ENCODE results near the gene GRB7. TPM values are rescaled to one million over a fixed set of nuclear protein-coding genes. Genes with fewer than 3 reads are reported as not detected.

GRB7 gene
- total RNA-seq (2014; rRNA removed; shearing (Covaris generic)) = 0.25 TPM in 1 of 2 replicates, not detected in the other
- not detected in 2 replicates for polyA plus RNA-seq (2016; fragmentation: Nextera tagmentation; extraction: Ambion mirVana)

GRCh38 chr17:39737760-39738567 lies at the start of gene GRB7:
TSS of gene GRB7 (plus strand) at chr17:39737938. CDS start at chr17:39742302, 4,364 bp downstream.
- Histone ChIP-seq H3K4me1 (ENCODE audit: insufficient read depth) (peaks cover 20% of the 10 kb centered on the region), H3F3A (ENCODE audit: insufficient read depth) (no peaks in the 10 kb centered on the region), H3K9me3 (ENCODE audit: low read depth) (no peaks in the 10 kb centered on the region), H3K36me3 (ENCODE audit: low read depth) (no peaks in the 10 kb centered on the region), H3K9me2 (ENCODE audit: insufficient read depth) (no peaks in the 10 kb centered on the region), H3K4me3 (no peak within 1 kb of the TSS), H2AFZ (peak within 1 kb of the TSS; percentile 68), H3K79me2 (ENCODE audit: insufficient read depth) (no peaks in the 10 kb centered on the region), H4K20me1 (ENCODE audit: insufficient read depth) (no peaks in the 10 kb centered on the region), H3K27me3 (replicated peaks; ENCODE audit: insufficient read depth) (peaks cover 4% of the 10 kb centered on the region; the same call in 1 of the 2 replicates), H3K27ac (no peak within 1 kb of the TSS), H3K9ac (no peak within 1 kb of the TSS), H3K4me2 (ENCODE audit: unreplicated experiment) (no peak within 1 kb of the TSS)
- no peak for DNase-seq
- TF ChIP-seq EZH2phosphoT487 (IDR thresholded peaks at IDR 0.05; ENCODE audit: insufficient read depth, low read depth) (no peak), EZH2 (IDR thresholded peaks at IDR 0.05; ENCODE audit: insufficient read depth, poor library complexity, severe bottlenecking) (peak; percentile 38)
- WGBS, 2 experiments (ENCODE audit: low coverage in 1 of 2, low lambda C conversion rate in 2 of 2, missing lambda C conversion rate in 2 of 2) = 23 to 26% methylated on average over 27 to 32 of the region's 34 CpGs
- in situ Hi-C loops (cut with MboI) = no loop called here

- peak; percentile 45 for DNase-seq
Measured at GRCh38 chr17:39688475-39688835, 49.3 kb upstream of the GRB7 start.

GRCh38 chr17:39688945-39689344 lies 48.8 kb upstream of the GRB7 start:
- Histone ChIP-seq H3K9me3 (ENCODE audit: low read depth) (no peaks in the 10 kb centered on the region), H3K9ac (peak overlapping the region; percentile 84; the same call in 1 of the 2 replicates), H2AFZ (peak overlapping the region; percentile 100)

More at GRCh38 chr17:39688475-39688835, 49.3 kb upstream of the GRB7 start:
- Histone ChIP-seq H3K36me3 (ENCODE audit: low read depth) (no peaks in the 10 kb centered on the region), H3K27ac (peak overlapping the region; percentile 64), H3K27me3 (replicated peaks; ENCODE audit: insufficient read depth) (no peaks in the 10 kb centered on the region), H3K79me2 (ENCODE audit: insufficient read depth) (no peaks in the 10 kb centered on the region), H3K4me3 (peak overlapping the region; percentile 92), H3K9ac (peak overlapping the region; percentile 84), H4K20me1 (ENCODE audit: insufficient read depth) (no peaks in the 10 kb centered on the region), H2AFZ (peak overlapping the region; percentile 100), H3K9me2 (ENCODE audit: insufficient read depth) (peaks cover 8% of the 10 kb centered on the region; the same call in 1 of the 2 replicates), H3K4me2 (ENCODE audit: unreplicated experiment) (peak overlapping the region; percentile 100), H3K9me3 (ENCODE audit: low read depth) (no peaks in the 10 kb centered on the region), H3F3A (ENCODE audit: insufficient read depth) (peaks cover 22% of the 10 kb centered on the region), H3K4me1 (ENCODE audit: insufficient read depth) (peaks cover 8% of the 10 kb centered on the region)
- no peak for TF ChIP-seq EZH2 (IDR thresholded peaks at IDR 0.05; ENCODE audit: insufficient read depth, poor library complexity, severe bottlenecking)
- in situ Hi-C loops (cut with MboI) = no loop called here
- WGBS, 2 experiments (ENCODE audit: low coverage in 1 of 2, low lambda C conversion rate in 2 of 2, missing lambda C conversion rate in 2 of 2) = 32 to 40% methylated on average over 6 of the region's 6 CpGs

GRCh38 chr17:39694593-39694992 lies 43.1 kb upstream of the GRB7 start:
- no peak overlapping the region for H3K4me3 ChIP-seq
- TF ChIP-seq EZH2 (IDR thresholded peaks at IDR 0.05; ENCODE audit: insufficient read depth, poor library complexity, severe bottlenecking) (no peak), EZH2phosphoT487 (IDR thresholded peaks at IDR 0.05; ENCODE audit: insufficient read depth, low read depth) (no peak)

More at GRCh38 chr17:39688945-39689344, 48.8 kb upstream of the GRB7 start:
- no peaks in the 10 kb centered on the region for H3K36me3 ChIP-seq (ENCODE audit: low read depth)
- H3K4me2 ChIP-seq (ENCODE audit: unreplicated experiment) = peak overlapping the region; percentile 100
- peak overlapping the region; percentile 92 for H3K4me3 ChIP-seq
- no peaks in the 10 kb centered on the region for H3K79me2 ChIP-seq (ENCODE audit: insufficient read depth)
- H3K9me2 ChIP-seq (ENCODE audit: insufficient read depth) = peaks cover 8% of the 10 kb centered on the region; the same call in 1 of the 2 replicates
- H3F3A ChIP-seq (ENCODE audit: insufficient read depth) = peaks cover 22% of the 10 kb centered on the region
- 23 to 27% methylated on average over 3 of the region's 3 CpGs for WGBS, 2 experiments (ENCODE audit: low coverage in 1 of 2, low lambda C conversion rate in 2 of 2, missing lambda C conversion rate in 2 of 2)
- H3K27me3 ChIP-seq (replicated peaks; ENCODE audit: insufficient read depth) = no peaks in the 10 kb centered on the region
- H3K4me1 ChIP-seq (ENCODE audit: insufficient read depth) = peaks cover 8% of the 10 kb centered on the region
- no peaks in the 10 kb centered on the region for H4K20me1 ChIP-seq (ENCODE audit: insufficient read depth)
- TF ChIP-seq EZH2 (IDR thresholded peaks at IDR 0.05; ENCODE audit: insufficient read depth, poor library complexity, severe bottlenecking) = no peak
- DNase-seq = no peak
- no peak overlapping the region for H3K27ac ChIP-seq
- in situ Hi-C loops (cut with MboI) = no loop called here

More at GRCh38 chr17:39694593-39694992, 43.1 kb upstream of the GRB7 start:
- H3K4me2 ChIP-seq (ENCODE audit: unreplicated experiment) = no peak overlapping the region
- no peak overlapping the region for H2AFZ ChIP-seq
- 81 to 90% methylated on average over 5 of the region's 5 CpGs for WGBS, 2 experiments (ENCODE audit: low coverage in 1 of 2, low lambda C conversion rate in 2 of 2, missing lambda C conversion rate in 2 of 2)
- no peaks in the 10 kb centered on the region for H4K20me1 ChIP-seq (ENCODE audit: insufficient read depth)
- in situ Hi-C loops (cut with MboI) = no loop called here
- H3K4me1 ChIP-seq (ENCODE audit: insufficient read depth) = peaks cover 4% of the 10 kb centered on the region; the same call in 1 of the 2 replicates
- no peaks in the 10 kb centered on the region for H3K9me2 ChIP-seq (ENCODE audit: insufficient read depth)
- no peak overlapping the region for H3K27ac ChIP-seq
- H3K9me3 ChIP-seq (ENCODE audit: low read depth) = no peaks in the 10 kb centered on the region
- H3K79me2 ChIP-seq (ENCODE audit: insufficient read depth) = peaks cover 8% of the 10 kb centered on the region; the same call in 1 of the 2 replicates
- no peaks in the 10 kb centered on the region for H3F3A ChIP-seq (ENCODE audit: insufficient read depth)
- no peaks in the 10 kb centered on the region for H3K27me3 ChIP-seq (replicated peaks; ENCODE audit: insufficient read depth)
- no peak for DNase-seq
- no peak overlapping the region for H3K9ac ChIP-seq
- no peaks in the 10 kb centered on the region for H3K36me3 ChIP-seq (ENCODE audit: low read depth)

All from GM23248 (cell line).